GM18519 (cell line): ENCODE measurements around the gene PRR36.
"Not testable (repeated sequence)": the region's sequence is repeated elsewhere in the genome, so short reads cannot be mapped to it uniquely, and the experiment has no call there.

Experiments used
- ATAC-seq: cut with Tn5 transposase; IDR thresholded peaks from one replicate; pipeline ENCODE4 v1.9.1; 2021; ENCODE audit warnings: mild to moderate bottlenecking, moderate library complexity; ENCODE audit not compliant: unreplicated experiment, low FRiP score

The PRR36 gene

GRCh38 chr19:7874076-7874896 is at the start of gene PRR36:
TSS of gene PRR36 (minus strand) at chr19:7874390. CDS start at chr19:7873689, 701 bp downstream.
- ATAC-seq: no peak

GRCh38 chr19:7923295-7924191 is 49.4 kb upstream of the PRR36 start:
- no peak for ATAC-seq

GRCh38 chr19:7922836-7923195 is 48.6 kb upstream of the PRR36 start:
- no peak for ATAC-seq

GRCh38 chr19:7921967-7922835 is 48.0 kb upstream of the PRR36 start:
- no peak for ATAC-seq

- no peak for ATAC-seq
These were observed 47.2 kb upstream of the PRR36 start for GRCh38 chr19:7921302-7921966.

- peak; percentile 38 for ATAC-seq
These were observed 46.5 kb upstream of the PRR36 start for GRCh38 chr19:7920519-7921301.

GRCh38 chr19:7919610-7920518 is 45.7 kb upstream of the PRR36 start, which contains the start of gene SNAPC2:
TSS of gene SNAPC2 (plus strand) at chr19:7920338. CDS start at chr19:7920367, 29 bp downstream.
- peak; percentile 41 for ATAC-seq

- no peak for ATAC-seq
These were observed 44.6 kb upstream of the PRR36 start for GRCh38 chr19:7918615-7919421.

- ATAC-seq: not testable (repeated sequence)
These were observed 43.9 kb upstream of the PRR36 start for GRCh38 chr19:7918062-7918614.

- no peak for ATAC-seq
These were observed 43.3 kb upstream of the PRR36 start for GRCh38 chr19:7917267-7918061.

- no peak for ATAC-seq
These were observed 42.7 kb upstream of the PRR36 start for GRCh38 chr19:7916955-7917266.

- ATAC-seq: no peak
These were observed 42.1 kb upstream of the PRR36 start for GRCh38 chr19:7916103-7916954.

GRCh38 chr19:7915250-7916102 is 41.3 kb upstream of the PRR36 start:
- no peak for ATAC-seq

- no peak for ATAC-seq
These were observed 40.4 kb upstream of the PRR36 start, which contains the start of gene TGFBR3L for GRCh38 chr19:7914598-7915045. TSS of gene TGFBR3L (plus strand) at chr19:7914830.
